ENCODE measurements around the gene INPP5E. TPM values are rescaled to one million over a fixed set of nuclear protein-coding genes. Genes with fewer than 3 reads are reported as not detected.

The INPP5E gene
- total RNA-seq, 1 donor from 2014 or later, result 24.0 TPM

DNA sequence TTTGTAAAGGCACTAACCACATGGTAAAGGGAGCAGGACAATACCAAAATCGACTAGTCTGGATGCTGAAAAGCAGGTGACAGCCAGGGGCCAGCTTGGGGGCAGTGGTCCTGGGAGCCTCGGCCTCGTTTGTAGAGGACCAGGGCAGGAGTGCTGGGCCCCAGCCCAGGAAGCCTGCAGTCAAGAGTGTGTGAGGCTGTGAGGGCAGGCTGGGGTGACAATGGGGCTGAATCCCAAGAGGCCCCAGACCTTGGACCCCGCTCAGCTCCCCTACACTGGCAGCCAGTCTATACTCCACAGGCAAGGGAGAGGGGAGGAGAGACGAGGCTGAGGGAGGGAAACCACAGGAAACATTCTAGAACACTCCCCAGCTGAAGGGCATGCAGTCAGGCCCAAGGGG lies 2.6 kb upstream of the INPP5E start:
- no peaks in the 10 kb centered on the region for H3K27me3 Mint-ChIP-seq
- H3K4me1 Mint-ChIP-seq (ENCODE audit: unreplicated experiment), result peaks cover 14% of the 10 kb centered on the region
- H3K27ac Mint-ChIP-seq, result no peak overlapping the region
- H3K36me3 Mint-ChIP-seq, result peaks cover 13% of the 10 kb centered on the region
- H3K4me3 Mint-ChIP-seq, result no peak overlapping the region
- TF ChIP-seq, protein P1, sequence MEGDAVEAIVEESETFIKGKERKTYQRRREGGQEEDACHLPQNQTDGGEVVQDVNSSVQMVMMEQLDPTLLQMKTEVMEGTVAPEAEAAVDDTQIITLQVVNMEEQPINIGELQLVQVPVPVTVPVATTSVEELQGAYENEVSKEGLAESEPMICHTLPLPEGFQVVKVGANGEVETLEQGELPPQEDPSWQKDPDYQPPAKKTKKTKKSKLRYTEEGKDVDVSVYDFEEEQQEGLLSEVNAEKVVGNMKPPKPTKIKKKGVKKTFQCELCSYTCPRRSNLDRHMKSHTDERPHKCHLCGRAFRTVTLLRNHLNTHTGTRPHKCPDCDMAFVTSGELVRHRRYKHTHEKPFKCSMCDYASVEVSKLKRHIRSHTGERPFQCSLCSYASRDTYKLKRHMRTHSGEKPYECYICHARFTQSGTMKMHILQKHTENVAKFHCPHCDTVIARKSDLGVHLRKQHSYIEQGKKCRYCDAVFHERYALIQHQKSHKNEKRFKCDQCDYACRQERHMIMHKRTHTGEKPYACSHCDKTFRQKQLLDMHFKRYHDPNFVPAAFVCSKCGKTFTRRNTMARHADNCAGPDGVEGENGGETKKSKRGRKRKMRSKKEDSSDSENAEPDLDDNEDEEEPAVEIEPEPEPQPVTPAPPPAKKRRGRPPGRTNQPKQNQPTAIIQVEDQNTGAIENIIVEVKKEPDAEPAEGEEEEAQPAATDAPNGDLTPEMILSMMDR (conservative IDR thresholded peaks at IDR 0.05), result no peak
- DNase-seq (ENCODE audit: extremely low spot score, unreplicated experiment), result no peak
- H3K9me3 Mint-ChIP-seq, result no peaks in the 10 kb centered on the region

DNA sequence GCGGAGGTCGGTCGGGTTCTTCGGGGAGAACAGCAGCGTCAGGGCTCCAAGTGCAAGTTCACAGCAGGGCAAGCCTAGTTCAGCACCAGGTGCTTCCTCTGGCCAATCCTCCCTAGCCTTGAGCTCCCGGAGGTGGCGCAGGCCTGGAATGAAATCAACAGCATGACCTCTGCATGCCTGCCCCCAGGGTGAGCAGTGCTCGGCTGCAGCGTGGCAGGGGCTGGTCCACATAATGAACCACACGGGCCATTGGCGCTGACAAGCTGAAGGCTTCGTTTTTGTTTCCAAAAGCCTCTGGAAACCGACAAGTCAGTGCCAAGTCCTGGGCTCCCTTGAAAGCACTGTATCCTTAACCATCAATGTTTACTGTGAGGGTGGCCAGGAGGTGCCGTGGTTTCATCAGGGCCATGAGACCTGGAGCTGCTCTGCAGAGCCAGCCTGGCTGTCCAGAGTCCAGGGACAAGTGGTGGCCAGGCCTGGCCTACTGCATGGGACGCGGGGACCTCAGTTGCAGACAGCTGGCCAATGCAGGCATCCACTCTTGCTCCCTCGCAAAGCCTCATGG lies 2.1 kb upstream of the INPP5E start:
- TF ChIP-seq, protein P1 (conservative IDR thresholded peaks at IDR 0.05), result no peak
- H3K27ac Mint-ChIP-seq, result no peak overlapping the region

DNA sequence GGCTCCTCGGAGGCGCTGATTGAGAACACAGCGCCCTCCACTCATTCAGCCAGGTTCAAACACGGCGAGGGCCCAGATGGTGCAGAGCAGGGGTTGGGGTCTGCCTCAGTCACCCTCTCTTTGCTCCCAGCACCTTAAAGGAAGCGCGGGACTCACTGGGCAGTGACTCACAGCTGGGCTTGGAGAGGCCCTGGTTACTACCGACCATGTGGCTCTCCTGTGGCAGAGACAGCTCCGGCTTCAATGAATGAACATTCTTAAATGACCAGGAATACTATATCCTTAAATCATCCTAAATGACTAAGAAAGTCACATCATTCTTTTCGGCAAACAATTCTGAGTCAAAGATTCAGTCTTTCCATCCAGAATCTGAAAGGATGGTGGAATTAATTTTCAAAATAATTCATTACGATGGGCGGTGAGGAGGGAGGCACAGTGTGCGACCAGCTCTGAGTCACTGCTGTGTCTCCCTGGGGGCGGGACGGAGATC lies 1.6 kb upstream of the INPP5E start:
- Mint-ChIP-seq H3K4me1 (ENCODE audit: unreplicated experiment) (peaks cover 24% of the 10 kb centered on the region), H3K27ac (no peak overlapping the region), H3K9me3 (no peaks in the 10 kb centered on the region), H3K36me3 (peaks cover 6% of the 10 kb centered on the region), H3K4me3 (no peak overlapping the region), H3K27me3 (no peaks in the 10 kb centered on the region)
- TF ChIP-seq, protein P1 (conservative IDR thresholded peaks at IDR 0.05), result no peak
- no peak for DNase-seq (ENCODE audit: extremely low spot score, unreplicated experiment)

More for the DNA sequence above, 2.1 kb upstream of the INPP5E start:
- Mint-ChIP-seq H3K9me3 (no peaks in the 10 kb centered on the region), H3K36me3 (peaks cover 10% of the 10 kb centered on the region), H3K4me1 (ENCODE audit: unreplicated experiment) (peaks cover 19% of the 10 kb centered on the region), H3K4me3 (no peak overlapping the region), H3K27me3 (no peaks in the 10 kb centered on the region)
- DNase-seq (ENCODE audit: extremely low spot score, unreplicated experiment), result no peak

DNA sequence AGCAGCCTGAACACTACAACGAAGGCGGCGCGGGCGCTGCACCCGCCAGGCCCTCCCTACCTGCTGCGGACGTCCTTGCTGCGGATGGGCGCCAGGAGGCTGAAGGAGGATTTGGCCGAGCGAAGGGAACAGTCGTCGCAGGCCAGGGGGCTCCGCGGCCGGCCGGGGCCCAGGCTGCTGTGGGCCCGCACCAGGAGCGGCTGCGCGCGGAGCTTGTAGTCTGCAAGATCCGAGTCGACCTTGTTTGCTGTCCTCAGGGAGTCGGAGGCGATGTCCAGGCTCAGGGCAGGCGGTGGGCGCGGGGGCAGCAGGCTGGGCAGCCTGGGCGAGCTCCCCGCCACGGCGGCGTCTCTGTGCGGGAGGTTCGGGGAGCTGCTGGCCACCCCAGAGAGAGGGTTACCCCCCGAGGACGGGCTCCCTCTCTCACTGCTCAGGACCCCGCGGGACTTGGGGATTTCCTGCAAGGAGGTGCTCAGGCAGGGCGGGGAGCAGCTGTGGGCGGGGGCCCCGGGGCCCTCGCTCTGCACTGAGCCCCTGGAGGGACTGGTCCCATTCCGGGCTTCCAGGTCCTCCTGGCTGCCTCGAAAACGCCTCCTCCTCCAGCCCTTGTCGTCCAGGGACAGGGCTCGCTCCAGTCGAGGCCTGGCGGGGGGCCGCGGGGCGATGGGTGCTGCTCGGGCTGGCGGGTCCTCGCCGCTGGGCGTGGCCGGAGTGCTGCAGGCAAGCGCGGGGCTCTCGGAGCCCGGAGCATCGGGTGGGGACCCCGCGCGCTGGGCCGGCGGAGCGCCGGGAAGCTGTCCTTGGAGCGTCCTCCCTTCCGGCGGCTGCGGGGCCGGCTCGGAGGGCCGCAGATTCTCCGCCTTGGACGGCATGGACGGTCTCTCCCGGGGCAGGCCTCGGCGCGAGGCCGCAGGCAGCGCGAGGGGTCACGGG lies 831 bp downstream of the INPP5E start:
- TF ChIP-seq, protein P1 (conservative IDR thresholded peaks at IDR 0.05), result peak; percentile 11
- Mint-ChIP-seq H3K4me3 (peak overlapping the region; percentile 91), H3K4me1 (ENCODE audit: unreplicated experiment) (peaks cover 24% of the 10 kb centered on the region), H3K36me3 (peaks cover 3% of the 10 kb centered on the region), H3K27ac (peak overlapping the region; percentile 50), H3K27me3 (no peaks in the 10 kb centered on the region), H3K9me3 (no peaks in the 10 kb centered on the region)
- no peak for DNase-seq (ENCODE audit: extremely low spot score, unreplicated experiment)

DNA sequence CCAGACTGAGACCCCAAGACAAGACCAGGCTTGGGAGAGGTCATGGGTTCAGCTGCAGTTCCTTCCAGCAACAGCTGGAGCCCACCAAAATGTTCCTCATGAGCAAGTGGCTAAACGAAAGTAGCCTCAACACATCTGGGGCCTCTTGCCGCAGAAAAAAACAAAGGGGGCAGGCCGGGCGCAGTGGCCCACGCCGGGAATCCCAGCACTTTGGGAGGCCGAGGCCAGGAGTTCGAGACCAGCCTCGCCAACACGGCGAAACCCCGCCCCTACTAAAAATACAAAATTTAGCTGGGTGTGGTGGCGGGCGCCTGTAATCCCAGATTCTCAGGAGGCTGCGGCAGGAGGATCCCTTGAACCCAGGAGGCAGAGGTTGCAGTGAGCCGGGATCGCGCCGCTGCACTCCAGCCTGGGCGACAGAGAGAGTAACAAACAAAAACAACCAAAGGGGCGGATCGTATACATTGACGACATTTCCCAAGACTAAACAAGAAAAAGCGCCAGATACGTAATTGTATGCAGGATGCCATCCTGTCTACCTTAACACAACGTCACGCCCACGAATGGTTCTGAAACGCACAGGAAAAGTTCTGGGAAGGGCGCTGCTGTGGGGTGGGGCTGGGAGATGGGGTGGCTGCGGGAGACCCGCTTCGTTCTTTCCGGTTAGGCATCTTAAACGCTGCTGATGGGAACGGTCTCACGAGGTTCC lies 1.7 kb downstream of the INPP5E start:
- H3K27ac Mint-ChIP-seq, result peak overlapping the region; percentile 50
- H3K9me3 Mint-ChIP-seq, result no peaks in the 10 kb centered on the region
- DNase-seq (ENCODE audit: extremely low spot score, unreplicated experiment), result no peak
- peak overlapping the region; percentile 91 for H3K4me3 Mint-ChIP-seq
- TF ChIP-seq, protein P1 (conservative IDR thresholded peaks at IDR 0.05), result no peak
- no peaks in the 10 kb centered on the region for H3K27me3 Mint-ChIP-seq
- peaks cover 24% of the 10 kb centered on the region for H3K4me1 Mint-ChIP-seq (ENCODE audit: unreplicated experiment)
- H3K36me3 Mint-ChIP-seq, result no peaks in the 10 kb centered on the region

All from type B pancreatic cell (in vitro differentiated cells).